ENCODE data around the gene LRRN2. TPM values are rescaled to one million over a fixed set of nuclear protein-coding genes. Genes with fewer than 3 reads are reported as not detected.

LRRN2 gene
- total and polyA plus RNA-seq, 2 experiments from 2014 or later, result 0.74 to 2.6 TPM

GRCh38 chr1:204611036-204611435 lies 74.5 kb downstream of the LRRN2 start (continued):
- TF ChIP-seq REST (IDR thresholded peaks at IDR 0.05; ENCODE audit: unreplicated experiment), result no peak

- no peak for ATAC-seq
- H3K27ac ChIP-seq (ENCODE audit: low read depth), result no peak overlapping the region
- TF ChIP-seq EZH2 (IDR thresholded peaks at IDR 0.05; ENCODE audit: low read depth, unreplicated experiment), result no peak
- TF ChIP-seq POLR2AphosphoS5 (IDR thresholded peaks at IDR 0.05; ENCODE audit: low read depth), result no peak
- TF ChIP-seq STAT1 (IDR thresholded peaks at IDR 0.05; ENCODE audit: unreplicated experiment), result no peak
- no peak for TF ChIP-seq JUNB (IDR thresholded peaks at IDR 0.05; ENCODE audit: unreplicated experiment)
- TF ChIP-seq NANOG (IDR thresholded peaks at IDR 0.05; ENCODE audit: borderline replicate concordance), result no peak
- TF ChIP-seq ZNF114 (CRISPR knock-in tag; IDR thresholded peaks at IDR 0.05), result no peak
- no peak for TF ChIP-seq REST (IDR thresholded peaks at IDR 0.05; ENCODE audit: unreplicated experiment)
- no peak for TF ChIP-seq CREB1 (CRISPR knock-in tag; IDR thresholded peaks at IDR 0.05; ENCODE audit: low read depth)
- no peak for TF ChIP-seq EZH2phosphoT487 (IDR thresholded peaks at IDR 0.05; ENCODE audit: unreplicated experiment)
- no peak for TF ChIP-seq ZNF331 (CRISPR knock-in tag; IDR thresholded peaks at IDR 0.05; ENCODE audit: low read depth)
- no peak for TF ChIP-seq ZNF462 (CRISPR knock-in tag; IDR thresholded peaks at IDR 0.05)
These were observed 77.6 kb downstream of the LRRN2 start for GRCh38 chr1:204607910-204608309.

More at GRCh38 chr1:204607910-204608309, 77.6 kb downstream of the LRRN2 start:
- H3K9me2 ChIP-seq (ENCODE audit: insufficient read depth), result peaks cover 5% of the 10 kb centered on the region
- no peaks in the 10 kb centered on the region for H3K36me3 ChIP-seq (ENCODE audit: insufficient read depth)
- H3K27me3 ChIP-seq (ENCODE audit: insufficient read depth), result no peaks in the 10 kb centered on the region
- H3K4me2 ChIP-seq, result no peak overlapping the region
- H3K4me1 ChIP-seq (ENCODE audit: insufficient read depth), result no peaks in the 10 kb centered on the region
- no peak overlapping the region for H3K4me3 Mint-ChIP-seq
- H3K9me3 Mint-ChIP-seq, result no peaks in the 10 kb centered on the region
- H4K20me1 ChIP-seq (replicated peaks; ENCODE audit: insufficient read depth), result no peaks in the 10 kb centered on the region
- H3K36me3 Mint-ChIP-seq (ENCODE audit: low read depth), result no peaks in the 10 kb centered on the region
- peaks cover 4% of the 10 kb centered on the region for H3K27me3 Mint-ChIP-seq (ENCODE audit: insufficient read depth, low read depth, poor library complexity)
- H3K79me2 ChIP-seq (replicated peaks; ENCODE audit: insufficient read depth), result no peaks in the 10 kb centered on the region
- no peak overlapping the region for H2AFZ ChIP-seq
- H3K27ac Mint-ChIP-seq, result no peak overlapping the region
- no peak overlapping the region for H3K4me3 ChIP-seq
- no peaks in the 10 kb centered on the region for H3F3A ChIP-seq (replicated peaks; ENCODE audit: low read depth)
- no peak for DNase-seq (ENCODE audit: low spot score)
- H3K4me1 Mint-ChIP-seq, result peaks cover 2% of the 10 kb centered on the region

Data from GM23338 (cell line).